OCI-LY1 (cell line): ENCODE measurements around the gene ABLIM2.

Experiments
- H2AFZ ChIP-seq: fragments of 200-600 bp; sonication (generic), shearing (Covaris generic); 2 replicates; pipeline ENCODE4 v1.6.0; 2014; ENCODE audit warnings: antibody characterized with exemption, mild to moderate bottlenecking, low read length
- H3F3A ChIP-seq: fragments of 200-600 bp; sonication (generic), shearing (Covaris generic); 2 replicates; pipeline ENCODE4 v1.6.0; 2014; ENCODE audit warnings: mild to moderate bottlenecking, antibody characterized with exemption, low read length, moderate library complexity; ENCODE audit not compliant: insufficient read depth
- H3K27ac ChIP-seq: fragments of 200-600 bp; sonication (generic); 2 replicates; pipeline ENCODE4 v1.5.1; 2014; ENCODE audit warnings: low read length, mixed run types, mild to moderate bottlenecking, low read depth; ENCODE audit not compliant: poor library complexity, severe bottlenecking
- H3K27me3 ChIP-seq: fragments of 200-600 bp; sonication (generic); 2 replicates; pipeline ENCODE4 v1.6.0; 2014; ENCODE audit warnings: antibody characterized with exemption, mild to moderate bottlenecking, low read length, moderate library complexity; ENCODE audit not compliant: insufficient read depth
- H3K36me3 ChIP-seq: fragments of 200-600 bp; sonication (generic); 2 replicates; pipeline ENCODE4 v1.6.1; 2014; ENCODE audit warnings: mild to moderate bottlenecking, antibody characterized with exemption, low read length, moderate library complexity, mixed read lengths; ENCODE audit not compliant: insufficient read depth
- H3K4me1 ChIP-seq: fragments of 200-600 bp; sonication (generic); 2 replicates; pipeline ENCODE4 v1.5.1; 2014; ENCODE audit warnings: mild to moderate bottlenecking, low read length, moderate library complexity; ENCODE audit not compliant: insufficient read depth, severe bottlenecking
- H3K4me2 ChIP-seq: fragments of 200-600 bp; sonication (generic), shearing (Covaris generic); 2 replicates; pipeline ENCODE4 v1.6.1; 2014; ENCODE audit warnings: low read length
- H3K4me3 ChIP-seq: fragments of 200-600 bp; sonication (generic); 2 replicates; pipeline ENCODE4 v1.5.1; 2014; ENCODE audit warnings: low read length, low read depth, mild to moderate bottlenecking, mixed read lengths; ENCODE audit not compliant: poor library complexity, severe bottlenecking
- H3K79me2 ChIP-seq: fragments of 200-600 bp; shearing (Covaris generic); 2 replicates; pipeline ENCODE4 v1.6.1; 2016; ENCODE audit warnings: mixed run types, low read length, mixed read lengths; ENCODE audit not compliant: insufficient read depth
- H3K9ac ChIP-seq: fragments of 200-600 bp; sonication (generic), shearing (Covaris generic); 2 replicates; pipeline ENCODE4 v1.6.1; 2014; ENCODE audit warnings: mild to moderate bottlenecking, low read length, mixed read lengths
- H3K9me2 ChIP-seq: fragments of 200-600 bp; sonication (generic), shearing (Covaris generic); 2 replicates; pipeline ENCODE4 v1.6.1; 2014; ENCODE audit warnings: low read depth, mild to moderate bottlenecking, low read length, mixed read lengths
- H3K9me3 ChIP-seq: fragments of 200-600 bp; shearing (Covaris generic); 2 replicates; pipeline ENCODE4 v1.6.1; 2014; ENCODE audit warnings: low read length, mixed read lengths
- H4K20me1 ChIP-seq: fragments of 200-600 bp; sonication (generic), shearing (Covaris generic); 2 replicates; pipeline ENCODE4 v1.6.0; 2016; ENCODE audit warnings: mild to moderate bottlenecking, low read length; ENCODE audit not compliant: insufficient read depth
- EZH2 ChIP-seq: fragments of 200-600 bp; sonication (generic), shearing (Covaris generic); IDR thresholded peaks from 2 replicates; pipeline ENCODE4 v1.8.0; 2017; ENCODE audit warnings: borderline replicate concordance, mixed run types, mild to moderate bottlenecking, antibody characterized with exemption, low read length, moderate library complexity, mixed read lengths
- TF ChIP-seq, protein P1 (sequence below): fragments of 200-600 bp; sonication (generic), shearing (Covaris generic); IDR thresholded peaks from 2 replicates; pipeline ENCODE4 v1.5.1; 2017; ENCODE audit warnings: mild to moderate bottlenecking, antibody characterized with exemption, low read length, moderate library complexity, mixed read lengths

ABLIM2 gene

GRCh38 chr4:8136972-8137710 is 21.5 kb downstream of the ABLIM2 start:
- H3K36me3 ChIP-seq: no peaks in the 10 kb centered on the region
- H3K4me3 ChIP-seq: no peak overlapping the region
- H3K9ac ChIP-seq: no peak overlapping the region
- TF ChIP-seq, protein P1, sequence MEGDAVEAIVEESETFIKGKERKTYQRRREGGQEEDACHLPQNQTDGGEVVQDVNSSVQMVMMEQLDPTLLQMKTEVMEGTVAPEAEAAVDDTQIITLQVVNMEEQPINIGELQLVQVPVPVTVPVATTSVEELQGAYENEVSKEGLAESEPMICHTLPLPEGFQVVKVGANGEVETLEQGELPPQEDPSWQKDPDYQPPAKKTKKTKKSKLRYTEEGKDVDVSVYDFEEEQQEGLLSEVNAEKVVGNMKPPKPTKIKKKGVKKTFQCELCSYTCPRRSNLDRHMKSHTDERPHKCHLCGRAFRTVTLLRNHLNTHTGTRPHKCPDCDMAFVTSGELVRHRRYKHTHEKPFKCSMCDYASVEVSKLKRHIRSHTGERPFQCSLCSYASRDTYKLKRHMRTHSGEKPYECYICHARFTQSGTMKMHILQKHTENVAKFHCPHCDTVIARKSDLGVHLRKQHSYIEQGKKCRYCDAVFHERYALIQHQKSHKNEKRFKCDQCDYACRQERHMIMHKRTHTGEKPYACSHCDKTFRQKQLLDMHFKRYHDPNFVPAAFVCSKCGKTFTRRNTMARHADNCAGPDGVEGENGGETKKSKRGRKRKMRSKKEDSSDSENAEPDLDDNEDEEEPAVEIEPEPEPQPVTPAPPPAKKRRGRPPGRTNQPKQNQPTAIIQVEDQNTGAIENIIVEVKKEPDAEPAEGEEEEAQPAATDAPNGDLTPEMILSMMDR: no peak
- H3K4me2 ChIP-seq: no peak overlapping the region
- no peak overlapping the region for H2AFZ ChIP-seq
- H3K9me3 ChIP-seq: no peaks in the 10 kb centered on the region
- no peaks in the 10 kb centered on the region for H4K20me1 ChIP-seq
- H3K9me2 ChIP-seq: no peaks in the 10 kb centered on the region
- no peaks in the 10 kb centered on the region for H3K4me1 ChIP-seq
- no peaks in the 10 kb centered on the region for H3K27me3 ChIP-seq
- H3K79me2 ChIP-seq: no peaks in the 10 kb centered on the region
- no peaks in the 10 kb centered on the region for H3F3A ChIP-seq
- H3K27ac ChIP-seq: no peak overlapping the region

DNA sequence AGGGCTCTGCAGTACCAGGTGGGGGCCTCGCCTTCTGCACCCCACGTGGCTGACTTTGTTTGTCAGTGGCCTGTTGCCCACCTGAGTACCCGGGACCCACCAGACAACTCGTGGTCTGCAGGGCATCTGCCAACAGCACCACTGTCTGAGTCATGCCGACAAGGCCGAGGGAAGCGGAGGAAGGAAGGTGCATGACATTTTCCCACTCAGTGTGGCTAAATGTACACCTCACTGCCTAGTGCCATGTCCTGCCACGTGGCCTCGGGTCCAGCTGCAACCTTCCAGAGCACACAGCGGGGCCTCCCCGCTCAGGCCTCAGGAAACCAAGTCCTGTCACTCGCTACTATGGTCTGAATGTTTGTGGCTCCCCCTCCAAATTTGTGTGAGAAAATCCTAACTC is 22.1 kb downstream of the ABLIM2 start:
- no peak overlapping the region for H3K27ac ChIP-seq
- H3K4me3 ChIP-seq: no peak overlapping the region
- H3K9me2 ChIP-seq: no peaks in the 10 kb centered on the region
- H3F3A ChIP-seq: no peaks in the 10 kb centered on the region
- no peak for TF ChIP-seq EZH2
- TF ChIP-seq, protein P1: no peak
- no peak overlapping the region for H3K9ac ChIP-seq
- H3K79me2 ChIP-seq: no peaks in the 10 kb centered on the region
- no peaks in the 10 kb centered on the region for H3K9me3 ChIP-seq
- no peaks in the 10 kb centered on the region for H3K27me3 ChIP-seq
- H4K20me1 ChIP-seq: no peaks in the 10 kb centered on the region
- no peak overlapping the region for H3K4me2 ChIP-seq
- no peaks in the 10 kb centered on the region for H3K4me1 ChIP-seq
- H2AFZ ChIP-seq: no peak overlapping the region
- no peaks in the 10 kb centered on the region for H3K36me3 ChIP-seq

DNA sequence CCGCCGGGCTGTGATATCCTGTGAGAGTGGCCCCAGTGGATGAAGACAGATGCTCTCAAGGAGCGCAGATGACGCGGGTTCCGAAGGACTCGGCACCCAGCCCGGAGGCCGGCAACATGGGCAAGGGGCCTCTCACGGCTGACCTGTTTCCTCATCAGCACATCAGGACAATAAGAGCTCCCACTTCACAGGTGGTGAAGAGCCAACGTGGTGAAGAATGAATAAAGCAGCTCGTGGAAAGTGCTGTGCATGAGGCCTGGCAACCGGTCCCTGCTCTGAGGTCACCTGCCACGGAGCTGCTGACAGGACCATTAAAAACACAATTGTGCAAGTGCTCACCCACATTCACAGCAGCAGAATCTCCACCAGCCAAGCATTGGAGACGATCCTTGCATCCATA is 22.9 kb downstream of the ABLIM2 start:
- H3K27ac ChIP-seq: no peak overlapping the region
- no peak overlapping the region for H2AFZ ChIP-seq
- no peaks in the 10 kb centered on the region for H3F3A ChIP-seq
- no peaks in the 10 kb centered on the region for H3K27me3 ChIP-seq
- no peaks in the 10 kb centered on the region for H3K79me2 ChIP-seq
- no peak overlapping the region for H3K9ac ChIP-seq
- H3K4me2 ChIP-seq: no peak overlapping the region
- H3K36me3 ChIP-seq: no peaks in the 10 kb centered on the region
- no peaks in the 10 kb centered on the region for H3K9me3 ChIP-seq
- H4K20me1 ChIP-seq: no peaks in the 10 kb centered on the region
- peaks cover 3% of the 10 kb centered on the region for H3K4me1 ChIP-seq
- TF ChIP-seq, protein P1: no peak
- TF ChIP-seq EZH2: no peak
- H3K9me2 ChIP-seq: no peaks in the 10 kb centered on the region
- H3K4me3 ChIP-seq: no peak overlapping the region
